Putamen (tissue), 1 donor: ENCODE measurements around the gene PRC1.
A peak's percentile ranks its signal among the peaks of the same experiment; 100 is the strongest.

Source experiments
- DNase-seq: peaks from one replicate; pipeline ENCODE4 v3.0.0-alpha.2; 2016; ENCODE audit warnings: low spot score

The PRC1 gene

DNA sequence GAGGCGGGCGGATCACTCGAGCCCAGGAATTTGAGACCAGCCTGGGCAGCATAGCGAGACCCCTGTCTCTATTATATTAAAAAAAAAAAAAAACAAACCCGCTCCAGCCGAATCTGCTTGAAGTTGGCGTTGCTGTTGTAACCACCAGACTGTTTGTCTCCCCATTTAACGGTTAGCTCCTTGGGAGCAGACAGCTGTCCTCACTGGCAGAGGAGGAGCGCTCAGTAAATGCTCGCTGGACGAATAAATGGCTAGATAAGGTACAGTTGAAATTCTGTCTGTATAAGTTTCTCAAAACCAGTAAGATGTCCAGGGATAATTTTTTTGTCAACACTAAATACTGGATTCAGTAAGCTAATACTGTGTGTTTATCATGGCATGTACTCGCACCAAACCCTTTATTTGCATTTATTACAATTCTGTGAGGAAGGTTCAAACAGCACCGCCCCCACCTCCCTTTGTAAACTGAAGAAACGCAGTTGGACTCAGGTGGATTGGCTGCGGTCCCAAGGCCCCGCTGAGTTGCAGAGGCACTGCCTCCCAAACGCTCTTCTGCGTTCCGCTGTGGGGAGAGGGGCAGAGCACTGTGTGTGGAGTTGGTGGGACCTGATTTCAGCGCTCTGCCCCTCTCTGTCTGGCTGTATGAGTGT lies 38.6 kb downstream of the PRC1 start:
- no peak for DNase-seq

DNA sequence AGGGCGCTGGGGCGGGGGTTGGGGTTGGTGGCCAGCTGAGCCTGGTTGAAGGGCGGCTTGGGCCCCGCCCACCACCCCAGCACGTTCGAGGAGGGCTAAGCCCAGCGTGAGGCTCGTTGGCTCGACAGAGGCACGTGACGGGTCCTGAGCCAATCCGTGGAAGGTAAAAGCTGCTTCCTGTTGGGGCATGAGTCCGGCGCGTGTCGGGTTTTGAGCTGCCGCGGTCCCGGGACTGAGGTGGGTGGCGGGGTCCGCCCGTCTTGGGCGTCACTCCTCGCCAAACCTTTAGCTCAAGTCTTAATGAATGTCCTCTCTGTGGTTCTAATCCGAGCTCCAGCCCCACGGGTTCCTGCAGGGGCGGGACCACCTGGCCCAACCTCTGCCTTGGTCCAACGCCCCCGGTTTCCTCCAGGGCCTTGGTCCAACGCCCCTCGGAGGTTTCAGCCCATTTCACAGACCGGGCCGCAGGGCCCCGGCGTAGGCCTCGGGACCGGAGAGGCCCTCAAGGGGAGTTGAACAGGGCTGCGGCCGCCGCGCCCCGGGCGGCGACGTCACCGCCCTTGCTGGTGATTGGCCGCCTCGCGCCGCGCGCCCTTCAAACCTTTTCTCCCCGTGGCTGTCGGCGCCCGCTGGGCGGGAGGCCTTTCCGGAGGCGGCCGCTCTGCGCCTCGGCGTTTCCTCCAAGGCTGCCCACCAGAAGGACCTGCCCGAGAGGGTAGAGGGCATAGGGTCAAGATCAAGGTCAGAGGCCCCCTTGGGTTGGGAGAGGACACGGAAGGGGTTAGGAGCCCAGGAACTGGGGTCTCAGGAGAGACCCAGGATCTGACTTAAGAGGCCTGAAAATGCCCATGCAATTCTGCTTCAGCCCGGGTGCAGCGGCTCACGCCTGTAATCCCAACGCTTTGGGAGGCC lies 39.4 kb downstream of the PRC1 start, which contains the start of gene RCCD1:
Gene RCCD1 (plus strand): TSS at position 173 of the 912 bp plus-strand sequence. CDS start 1,851 bp downstream, outside the sequence.
- peak; percentile 94 for DNase-seq

DNA sequence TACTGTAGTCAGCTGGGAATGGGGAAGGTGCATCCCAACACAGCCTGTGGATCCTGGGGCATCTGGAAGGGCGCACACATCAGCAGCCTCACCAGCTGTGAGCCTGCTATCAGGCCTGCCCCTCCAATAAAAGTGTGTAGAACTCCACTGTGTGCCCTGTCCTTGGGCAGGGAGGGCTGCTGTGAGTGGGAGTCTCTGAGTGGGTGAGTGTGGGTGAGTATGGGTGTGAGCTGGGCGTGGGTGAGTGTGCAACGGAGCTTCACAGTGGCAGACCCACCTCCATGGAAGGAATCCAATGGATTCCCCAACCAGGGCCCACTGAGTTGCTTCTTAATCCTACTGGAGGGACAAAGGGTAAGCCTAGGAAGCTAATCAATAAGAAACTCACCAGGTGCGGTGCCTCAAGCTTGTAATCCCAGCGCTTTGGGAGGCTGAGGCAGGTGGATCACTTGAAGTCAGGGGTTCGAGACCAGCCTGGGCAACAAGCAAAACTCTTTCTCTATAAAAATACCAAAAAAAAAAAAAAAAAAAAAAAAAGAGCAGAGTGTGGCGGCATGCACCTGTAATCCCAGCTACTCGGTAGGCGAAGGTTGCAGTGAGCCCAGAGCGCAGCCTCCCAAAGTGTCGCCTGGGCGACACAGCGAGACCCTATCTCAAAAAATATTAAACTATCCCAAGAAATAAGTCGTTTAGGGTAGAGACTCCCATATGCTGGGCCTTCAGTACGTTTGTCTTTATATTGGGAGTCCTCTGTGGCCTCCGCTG lies 40.2 kb downstream of the PRC1 start:
- no peak for DNase-seq

DNA sequence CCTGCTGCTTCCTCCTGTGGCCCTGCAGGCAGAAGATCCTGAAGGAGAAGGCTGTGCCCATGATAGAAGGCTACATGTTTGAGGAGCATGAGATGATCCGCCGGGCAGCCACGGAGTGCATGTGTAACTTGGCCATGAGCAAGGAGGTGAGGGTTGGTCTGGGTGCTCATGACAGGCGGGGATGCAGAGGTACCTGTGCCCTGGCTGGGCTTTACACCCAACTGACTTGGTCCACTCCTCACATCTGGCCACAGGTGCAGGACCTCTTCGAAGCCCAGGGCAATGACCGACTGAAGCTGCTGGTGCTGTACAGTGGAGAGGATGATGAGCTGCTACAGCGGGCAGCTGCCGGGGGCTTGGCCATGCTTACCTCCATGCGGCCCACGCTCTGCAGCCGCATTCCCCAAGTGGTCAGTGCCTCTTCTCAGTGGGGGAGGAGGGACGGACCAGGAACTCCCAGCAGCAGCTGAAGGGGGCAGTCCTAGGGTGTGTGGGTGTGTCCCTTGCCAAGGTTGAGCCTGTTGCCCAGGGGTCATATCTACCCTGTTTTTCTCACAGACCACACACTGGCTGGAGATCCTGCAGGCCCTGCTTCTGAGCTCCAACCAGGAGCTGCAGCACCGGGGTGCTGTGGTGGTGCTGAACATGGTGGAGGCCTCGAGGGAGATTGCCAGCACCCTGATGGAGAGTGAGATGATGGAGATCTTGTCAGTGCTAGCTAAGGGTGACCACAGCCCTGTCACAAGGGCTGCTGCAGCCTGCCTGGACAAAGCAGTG lies 41.2 kb downstream of the PRC1 start:
- no peak for DNase-seq

DNA sequence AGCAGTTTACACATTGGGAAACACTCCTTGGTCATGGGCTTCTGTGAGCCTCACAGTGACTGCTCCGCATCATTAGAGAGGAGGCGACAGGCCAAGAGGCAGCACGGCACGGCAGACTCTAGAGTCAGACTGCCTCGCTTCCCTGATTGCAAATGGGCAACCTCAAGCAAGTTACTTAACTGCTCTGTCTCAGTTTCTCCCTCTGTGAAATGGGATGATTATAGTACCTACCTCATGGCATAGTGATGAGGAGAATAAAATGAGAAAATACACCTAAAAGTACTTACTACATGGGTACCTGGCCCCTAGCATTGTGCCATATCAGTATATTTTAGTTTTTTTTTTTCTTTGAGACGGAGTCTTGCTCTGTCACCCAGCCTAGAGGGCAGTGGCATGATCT lies 43.7 kb downstream of the PRC1 start:
- no peak for DNase-seq

DNA sequence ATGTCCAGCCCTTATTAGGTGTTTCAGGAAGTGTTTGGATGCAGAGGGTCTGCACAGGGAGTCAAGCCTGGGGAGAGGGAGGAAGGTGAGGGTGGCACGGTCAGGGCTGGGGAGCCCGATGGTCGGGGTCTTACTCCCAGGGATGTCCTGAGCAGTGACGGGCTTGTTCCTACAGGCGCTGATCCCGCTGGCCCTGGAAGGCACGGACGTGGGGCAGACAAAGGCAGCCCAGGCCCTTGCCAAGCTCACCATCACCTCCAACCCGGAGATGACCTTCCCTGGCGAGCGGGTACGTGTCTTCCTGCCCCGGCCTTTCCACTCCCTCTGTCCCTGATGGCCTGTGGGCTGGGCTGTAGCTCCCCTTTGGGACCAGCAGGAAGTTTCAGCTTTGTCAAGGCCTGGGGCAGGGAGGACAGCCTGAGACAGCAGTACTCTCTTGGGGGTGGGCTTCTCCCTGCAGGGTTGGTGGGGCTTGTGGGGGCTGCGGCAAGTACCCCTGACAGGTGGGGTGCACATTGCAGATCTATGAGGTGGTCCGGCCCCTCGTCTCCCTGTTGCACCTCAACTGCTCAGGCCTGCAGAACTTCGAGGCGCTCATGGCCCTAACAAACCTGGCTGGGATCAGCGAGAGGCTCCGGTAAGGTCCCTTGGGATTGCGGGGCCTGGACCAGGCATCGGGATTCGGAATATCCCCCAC lies 44.2 kb downstream of the PRC1 start:
- DNase-seq, result no peak

DNA sequence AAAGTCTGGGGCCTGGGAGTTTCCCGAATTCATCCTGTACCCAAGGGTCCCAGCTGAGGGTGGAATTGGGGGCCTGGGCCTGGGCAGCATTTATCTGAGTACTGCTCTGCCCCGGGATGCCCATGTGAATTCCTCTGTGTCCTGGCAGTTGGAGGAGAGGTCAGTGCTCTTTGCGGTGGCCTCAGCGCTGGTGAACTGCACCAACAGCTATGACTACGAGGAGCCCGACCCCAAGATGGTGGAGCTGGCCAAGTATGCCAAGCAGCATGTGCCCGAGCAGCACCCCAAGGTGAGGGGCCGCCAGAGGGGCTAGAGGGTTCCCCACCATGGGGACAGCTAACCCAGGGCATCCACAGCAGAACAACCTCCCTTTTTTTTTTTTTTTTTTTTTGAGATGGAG lies 45.8 kb downstream of the PRC1 start:
- DNase-seq, result no peak

DNA sequence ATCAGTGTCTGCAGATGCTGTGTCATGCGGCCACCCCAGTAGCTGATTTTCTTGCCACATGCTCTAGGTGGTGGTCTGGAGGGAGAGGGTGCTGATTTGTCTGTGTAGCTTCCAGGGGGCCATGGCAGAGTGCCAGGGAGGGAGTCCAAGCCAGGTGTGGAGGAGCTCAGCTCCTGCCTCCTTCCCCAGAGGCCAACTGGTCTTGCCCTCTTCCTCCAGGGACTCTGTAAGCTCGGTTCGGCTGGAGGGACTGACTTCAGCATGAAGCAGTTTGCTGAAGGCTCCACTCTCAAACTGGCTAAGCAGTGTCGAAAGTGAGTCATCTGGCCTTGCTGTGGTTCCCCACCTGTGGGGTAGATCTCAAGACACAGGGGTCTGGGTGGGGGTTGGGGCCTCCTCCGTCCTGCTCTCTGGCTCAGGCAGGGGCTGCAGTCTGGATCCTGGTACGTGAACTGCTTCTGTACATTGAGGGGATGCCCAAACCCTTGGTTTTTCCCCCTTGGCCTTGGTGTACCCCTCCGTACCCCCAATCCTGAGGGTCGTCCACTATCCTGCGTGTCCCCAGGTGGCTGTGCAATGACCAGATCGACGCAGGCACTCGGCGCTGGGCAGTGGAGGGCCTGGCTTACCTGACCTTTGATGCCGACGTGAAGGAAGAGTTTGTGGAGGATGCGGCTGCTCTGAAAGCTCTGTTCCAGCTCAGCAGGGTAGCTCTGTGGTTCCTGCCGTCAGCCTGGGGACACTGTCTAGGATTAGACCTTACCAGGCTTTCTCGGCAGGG lies 46.6 kb downstream of the PRC1 start:
- DNase-seq, result no peak

DNA sequence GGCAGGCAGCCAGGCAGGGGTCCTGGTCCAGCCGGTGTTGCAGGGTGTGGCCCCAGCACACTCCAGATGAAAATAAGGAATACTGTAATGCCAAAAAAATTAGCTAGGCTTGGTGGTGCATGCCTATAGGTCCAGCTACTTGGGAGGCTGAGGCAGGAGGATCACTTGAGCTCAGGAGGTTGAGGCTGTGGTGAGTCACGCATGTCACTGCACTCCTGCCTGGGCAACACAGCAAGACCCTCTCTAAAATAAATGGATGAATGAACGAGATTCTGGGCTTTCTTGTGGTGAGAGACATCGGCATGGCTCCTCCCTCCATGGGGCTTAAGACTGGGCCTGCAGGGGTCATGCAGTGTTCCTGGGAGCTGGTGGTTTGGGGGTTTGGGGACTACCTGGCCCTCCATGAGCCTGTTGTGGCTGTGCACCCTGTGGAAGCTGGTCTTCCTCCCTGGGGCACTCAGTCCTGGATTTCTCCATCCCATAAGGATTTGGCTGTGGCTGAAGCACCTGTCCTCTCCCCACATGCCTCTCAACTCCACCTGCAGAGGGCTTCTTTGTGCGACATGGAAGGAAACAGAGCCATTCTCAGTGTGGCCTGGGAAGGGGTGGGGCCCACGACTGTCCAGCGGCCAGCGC lies 47.3 kb downstream of the PRC1 start:
- DNase-seq, result no peak

DNA sequence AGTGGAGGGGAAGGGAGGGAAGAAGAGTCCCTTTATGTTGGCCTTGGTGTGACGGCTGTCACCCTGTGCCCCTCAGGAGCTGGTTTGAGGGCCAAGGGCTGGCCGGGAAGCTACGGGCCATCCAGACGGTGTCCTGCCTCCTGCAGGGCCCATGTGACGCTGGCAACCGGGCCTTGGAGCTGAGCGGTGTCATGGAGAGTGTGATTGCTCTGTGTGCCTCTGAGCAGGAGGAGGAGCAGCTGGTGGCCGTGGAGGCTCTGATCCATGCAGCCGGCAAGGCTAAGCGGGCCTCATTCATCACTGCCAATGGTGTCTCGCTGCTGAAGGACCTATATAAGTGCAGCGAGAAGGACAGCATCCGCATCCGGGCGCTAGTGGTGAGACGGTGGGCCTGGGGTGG lies 47.8 kb downstream of the PRC1 start:
- no peak for DNase-seq

DNA sequence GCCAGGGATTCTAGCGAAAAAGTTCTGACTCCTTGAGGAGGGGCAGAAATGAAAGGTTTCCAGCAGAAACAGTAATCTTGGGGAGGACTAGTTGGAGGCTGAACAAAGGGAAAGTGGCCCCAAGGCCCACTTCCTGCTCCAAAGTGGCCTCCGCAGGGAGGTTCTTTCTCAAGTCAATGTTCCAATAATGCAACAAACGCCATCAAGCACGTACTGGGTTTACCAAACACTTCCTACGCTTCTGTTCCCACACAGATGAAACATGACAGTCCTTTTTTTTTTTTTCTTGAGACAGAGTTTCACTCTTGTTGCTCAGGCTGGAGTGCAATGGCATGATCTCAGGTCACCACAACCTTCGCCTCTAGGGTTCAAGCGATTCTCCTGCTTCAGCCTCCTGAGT lies 49.2 kb downstream of the PRC1 start:
- DNase-seq, result no peak

DNA sequence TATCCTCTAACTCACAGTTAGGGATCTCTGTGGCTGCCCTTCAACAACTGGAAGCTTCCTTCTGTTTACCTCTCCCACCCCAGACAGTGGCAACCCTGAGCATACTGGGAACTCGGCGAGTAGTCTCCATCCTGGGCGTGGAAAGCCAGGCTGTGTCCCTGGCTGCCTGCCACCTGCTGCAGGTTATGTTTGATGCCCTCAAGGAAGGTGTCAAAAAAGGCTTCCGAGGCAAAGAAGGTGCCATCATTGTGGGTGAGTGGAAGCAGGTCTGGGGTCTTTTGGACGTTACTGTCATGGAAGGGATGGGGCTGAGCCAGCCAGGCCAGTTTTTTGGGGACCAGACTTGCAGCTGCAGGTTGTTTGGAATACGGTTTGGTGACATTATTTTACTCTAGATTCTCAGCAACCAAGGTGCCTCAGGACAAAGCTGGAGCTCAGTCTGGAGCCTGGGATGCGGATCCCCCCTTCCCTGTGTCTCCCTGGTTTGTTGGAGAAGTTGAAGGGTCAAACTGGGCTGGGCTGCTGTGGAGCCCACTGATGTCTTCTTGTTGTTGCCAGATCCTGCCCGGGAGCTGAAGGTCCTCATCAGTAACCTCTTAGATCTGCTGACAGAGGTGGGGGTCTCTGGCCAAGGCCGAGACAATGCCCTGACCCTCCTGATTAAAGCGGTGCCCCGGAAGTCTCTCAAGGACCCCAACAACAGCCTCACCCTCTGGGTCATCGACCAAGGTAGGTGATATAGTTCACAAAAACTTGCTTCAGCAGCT lies 51.8 kb downstream of the PRC1 start:
- no peak for DNase-seq

DNA sequence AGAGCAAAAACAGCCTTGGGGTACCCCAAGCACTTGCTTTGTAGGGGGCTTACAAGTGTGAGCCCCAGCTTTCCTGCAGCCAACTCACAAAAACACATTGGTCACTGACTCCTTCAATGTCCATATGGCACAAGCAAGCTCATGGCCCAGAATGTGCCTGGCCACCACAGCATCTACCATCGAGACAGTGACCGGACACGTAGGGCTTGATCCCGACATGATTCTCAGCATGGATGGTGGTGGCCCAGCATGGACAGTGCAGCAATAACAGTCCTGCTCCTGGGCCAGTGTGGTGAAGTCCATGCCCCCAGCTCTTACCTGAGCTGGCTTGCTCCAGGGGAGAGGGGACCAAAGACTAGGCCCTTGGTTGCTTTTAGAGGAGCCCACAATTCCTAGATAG lies 53.3 kb downstream of the PRC1 start:
- no peak for DNase-seq

DNA sequence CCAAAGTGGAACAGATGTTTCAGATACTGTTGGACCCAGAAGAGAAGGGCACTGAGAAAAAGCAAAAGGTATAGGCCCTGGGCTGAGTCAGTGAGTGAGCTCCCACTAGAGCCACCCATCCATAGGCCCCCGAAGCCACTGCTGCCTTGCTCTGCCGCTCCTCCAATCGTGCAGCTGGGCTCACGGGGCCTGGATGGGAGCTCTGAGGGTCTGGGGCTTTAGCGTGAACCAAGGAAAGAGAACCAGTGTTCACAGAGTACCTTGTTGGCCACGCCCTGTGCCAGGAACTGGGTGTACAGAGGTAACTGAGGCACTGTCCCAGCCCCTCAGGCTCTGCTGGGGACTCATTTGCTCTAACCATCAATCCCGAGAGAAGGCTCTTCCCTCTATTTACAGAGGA lies 54.6 kb downstream of the PRC1 start:
- DNase-seq, result no peak

DNA sequence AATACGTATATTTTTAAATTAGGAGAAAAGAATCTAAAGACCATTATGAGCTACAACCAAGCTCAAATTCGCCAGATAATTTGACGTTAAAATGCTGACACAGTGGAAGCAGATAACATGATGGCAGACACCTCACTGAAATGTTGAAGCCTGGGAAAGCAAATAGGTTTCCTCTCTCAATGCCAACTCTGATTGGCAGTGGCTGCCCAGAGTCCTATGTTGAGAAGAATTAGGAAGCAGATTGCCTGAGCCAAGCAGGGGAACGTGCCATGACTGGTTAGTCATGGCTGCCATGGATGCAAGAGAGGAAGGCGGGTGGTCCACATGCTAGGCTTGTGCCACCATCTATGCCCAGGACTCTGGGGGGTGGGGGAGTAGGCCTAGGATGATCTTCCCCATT lies 56.1 kb downstream of the PRC1 start:
- DNase-seq, result no peak

DNA sequence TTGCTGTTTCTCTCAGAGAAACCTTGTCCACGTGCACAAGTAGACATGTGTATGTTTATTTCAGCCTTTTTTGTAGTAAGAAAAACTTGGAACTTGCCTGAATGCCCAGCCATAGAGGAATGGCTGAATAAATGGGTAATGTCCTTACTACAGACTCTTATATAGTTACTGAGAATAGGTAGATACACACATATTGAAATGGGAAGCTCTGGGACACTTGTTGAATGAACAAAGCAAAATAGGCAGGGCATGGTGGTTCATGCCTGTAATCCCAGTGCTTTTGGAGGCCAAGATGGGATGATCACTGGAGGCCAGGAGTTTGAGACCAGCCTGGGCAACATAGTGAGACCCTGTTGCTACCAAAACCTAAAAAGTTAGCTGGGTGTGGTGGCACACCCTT lies 57.5 kb downstream of the PRC1 start:
- no peak for DNase-seq

DNA sequence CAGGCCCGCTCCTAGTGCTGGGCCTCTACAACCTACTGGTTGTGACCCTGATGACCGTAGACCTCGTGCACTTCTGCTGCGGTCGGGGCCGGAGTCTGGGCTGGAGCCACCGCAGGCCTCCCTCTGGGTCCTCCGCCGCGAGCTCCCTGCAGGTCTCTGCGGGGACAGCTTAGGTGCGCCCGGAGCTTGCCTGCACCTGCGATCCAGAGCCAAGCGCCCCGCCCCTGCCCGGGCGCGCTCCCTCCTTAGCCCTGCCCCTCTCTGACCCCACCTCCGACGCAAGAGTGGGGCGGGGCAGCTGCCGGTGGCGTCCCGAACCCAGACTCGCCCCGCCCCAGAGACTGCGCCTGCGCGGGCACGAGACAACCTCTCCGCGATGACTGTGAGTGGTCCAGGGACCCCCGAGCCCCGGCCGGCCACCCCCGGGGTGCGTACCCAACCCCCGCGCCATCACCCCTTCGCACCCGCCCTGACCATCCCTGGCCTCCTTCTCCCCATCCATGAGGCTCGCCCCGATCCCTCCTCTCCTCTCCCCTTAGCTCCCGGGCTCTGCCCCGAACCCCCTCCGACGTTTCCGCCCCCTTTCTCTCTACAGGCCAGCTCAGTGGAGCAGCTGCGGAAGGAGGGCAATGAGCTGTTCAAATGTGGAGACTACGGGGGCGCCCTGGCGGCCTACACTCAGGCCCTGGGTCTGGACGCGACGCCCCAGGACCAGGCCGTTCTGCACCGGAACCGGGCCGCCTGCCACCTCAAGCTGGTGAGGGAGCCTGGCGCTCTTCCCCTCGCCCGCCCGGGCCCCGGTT lies 59.2 kb downstream of the PRC1 start, which contains the start of gene UNC45A:
Gene UNC45A (plus strand): TSS at position 337 of the 803 bp plus-strand sequence. CDS start 40 bp downstream, at position 377.
- DNase-seq, result peak; percentile 93
